A549 (cell line): Measurements from ENCODE around the gene PANX1. TPM values are rescaled to one million over a fixed set of nuclear protein-coding genes. Genes with fewer than 3 reads are reported as not detected.
"Not testable (repeated sequence)": the region's sequence is repeated elsewhere in the genome, so short reads cannot be mapped to it uniquely, and the experiment has no call there.

Source experiments
- ATAC-seq, 2 experiments: fragments of 200-7000 bp in 1 of 2; fragments of >200 bp in 1 of 2; cut with Nextera tagmentation in 1 of 2; cut with Tn5 transposase in 1 of 2; 3 replicates each; pipeline versions ENCODE4 v1.8.0 to v1.9.1; 2018 to 2020; ENCODE audit warnings: mild to moderate bottlenecking in 1 of 2, moderate library complexity in 1 of 2
- CTCF ChIA-PET: fragments of 300-600 bp; sonication (Branson Sonifier 250); formaldehyde crosslinking; extraction: SDS; loops from one replicate; lab custom pipeline; 2021; ENCODE audit warnings: antibody characterized with exemption, inconsistent platforms; lab: Yijun Ruan, JAX
- POLR2A ChIA-PET: fragments of 350-600 bp; formaldehyde crosslinking; extraction: SDS; loops from one replicate; lab custom pipeline; 2021; ENCODE audit warnings: antibody characterized with exemption, inconsistent platforms; lab: Yijun Ruan, JAX
- DNase-seq, 2 experiments: peaks; one replicate each; pipeline versions ENCODE4 v3.0.0 to v3.0.0-alpha.2; 2011 to 2016; ENCODE audit warnings: low read depth in 1 of 2, low spot score in 1 of 2
- FAIRE-seq: peaks from 2 replicates; lab custom pipeline; 2011; peaks lifted over from hg19 to GRCh38; lab: Jason Lieb, UNC
- H3K27ac ChIP-seq, 2 experiments: fragments of >200 bp; sonication (Bioruptor Twin); formaldehyde crosslinking; 3 replicates each; pipeline ENCODE4 v1.5.1; 2016 to 2017
- H3K4me1 ChIP-seq: fragments of >200 bp; sonication (Bioruptor Twin); formaldehyde crosslinking; 3 replicates; pipeline ENCODE4 v1.6.1; 2016
- H3K4me2 ChIP-seq: fragments of >200 bp; sonication (Bioruptor Twin); formaldehyde crosslinking; 3 replicates; pipeline ENCODE4 v1.6.1; 2016
- H3K4me3 ChIP-seq: fragments of >200 bp; sonication (Bioruptor Twin); formaldehyde crosslinking; 3 replicates; pipeline ENCODE4 v1.5.1; 2016
- H3K9me3 ChIP-seq: fragments of >200 bp; sonication (Bioruptor Twin); formaldehyde crosslinking; 3 replicates; pipeline ENCODE4 v1.6.1; 2016
- ATOH8 ChIP-seq: fragments of 250-450 bp; sonication (Bioruptor Pico); IDR thresholded peaks from 2 replicates; pipeline ENCODE4 v1.5.0; 2020; ENCODE audit warnings: low read depth, mild to moderate bottlenecking, moderate library complexity
- CBX8 ChIP-seq: fragments of 200-600 bp; sonication (generic); IDR thresholded peaks from 2 replicates; pipeline ENCODE4 v1.6.1; 2016
- CEBPB ChIP-seq, 2 experiments: fragments of >200 bp in 1 of 2; sonication (Bioruptor Twin) in 1 of 2; formaldehyde crosslinking in 1 of 2; IDR thresholded peaks; 2 replicates each; pipeline ENCODE4 v1.6.1; 2012 to 2016
- EHMT2 ChIP-seq: fragments of 200-600 bp; sonication (generic); IDR thresholded peaks from 2 replicates; pipeline ENCODE4 v1.6.1; 2016; ENCODE audit warnings: antibody characterized with exemption, low read depth, mild to moderate bottlenecking, moderate library complexity
- FOSL2 ChIP-seq, 2 experiments: fragments of 450-650 bp in 1 of 2; fragments of >200 bp in 1 of 2; sonication (Bioruptor Twin) in 1 of 2; formaldehyde crosslinking; IDR thresholded peaks; 2 replicates each; pipeline versions ENCODE4 v1.5.0 to v1.6.1; 2016 to 2020; ENCODE audit warnings: mild to moderate bottlenecking in 1 of 2, moderate library complexity in 1 of 2
- FOXS1 ChIP-seq: fragments of 250-450 bp; sonication (Bioruptor Pico); IDR thresholded peaks from 2 replicates; pipeline ENCODE4 v1.5.0; 2020; ENCODE audit warnings: mild to moderate bottlenecking, moderate library complexity
- HOXA7 ChIP-seq: fragments of 250-450 bp; sonication (Bioruptor Pico); IDR thresholded peaks from 2 replicates; pipeline ENCODE4 v1.5.0; 2020; ENCODE audit warnings: mild to moderate bottlenecking, moderate library complexity
- RAD21 ChIP-seq, 2 experiments: fragments of >200 bp in 1 of 2; sonication (Bioruptor Twin) in 1 of 2; formaldehyde crosslinking in 1 of 2; IDR thresholded peaks in 1 of 2; conservative IDR thresholded peaks in 1 of 2; 2 replicates in 1 of 2; 3 replicates in 1 of 2; pipeline ENCODE4 v1.6.1; 2012 to 2018; ENCODE audit warnings: inconsistent platforms in 1 of 2
- RARB ChIP-seq: fragments of 250-450 bp; sonication (Bioruptor Pico); IDR thresholded peaks from 2 replicates; pipeline ENCODE4 v1.8.0; 2021; ENCODE audit warnings: mild to moderate bottlenecking, moderate library complexity
- REST ChIP-seq: fragments of 200-600 bp; sonication (generic); IDR thresholded peaks from 2 replicates; pipeline ENCODE4 v1.6.1; 2016; ENCODE audit warnings: antibody characterized with exemption, mild to moderate bottlenecking, moderate library complexity
- RFX5 ChIP-seq: fragments of 450-650 bp; IDR thresholded peaks from 2 replicates; pipeline ENCODE4 v1.7.1; 2014; ENCODE audit warnings: antibody characterized with exemption, mild to moderate bottlenecking, moderate library complexity
- TFCP2L1 ChIP-seq: fragments of 250-450 bp; sonication (Bioruptor Pico); IDR thresholded peaks from 2 replicates; pipeline ENCODE4 v1.5.0; 2021; ENCODE audit warnings: mild to moderate bottlenecking
- TP53 ChIP-seq: fragments of 250-450 bp; sonication (Bioruptor Pico); IDR thresholded peaks from 2 replicates; pipeline ENCODE4 v1.5.0; 2021; ENCODE audit warnings: mild to moderate bottlenecking, moderate library complexity
- USF2 ChIP-seq: fragments of 450-650 bp; IDR thresholded peaks from 2 replicates; pipeline ENCODE4 v1.6.1; 2014; ENCODE audit warnings: antibody characterized with exemption
- ZNF302 ChIP-seq: fragments of 250-450 bp; sonication (Bioruptor Pico); IDR thresholded peaks from 2 replicates; pipeline ENCODE4 v1.9.0; 2021; ENCODE audit warnings: inconsistent platforms, mild to moderate bottlenecking, moderate library complexity
- ZSCAN20 ChIP-seq: fragments of 250-450 bp; sonication (Bioruptor Pico); IDR thresholded peaks from 2 replicates; pipeline ENCODE4 v1.8.0; 2022; ENCODE audit warnings: mild to moderate bottlenecking, moderate library complexity
- WGBS: methylation state at CpG from one replicate; pipeline ENCODE4 v1.1.6; 2017; ENCODE audit errors: missing lambda C conversion rate; 5-methylcytosine and 5-hydroxymethylcytosine counted together
- polyA plus RNA-seq, 4 experiments: library from polyadenylated mRNA; depleted of rRNA in 3 of 4; stranded (reverse); fragments of >200 nt; fragmentation: RNase III in 1 of 4; extraction: RNeasy Plus Mini Kit Qiagen cat#74134 plus additional on column Dnase treatment in 1 of 4; gene quantifications; 2 replicates in 3 of 4; 3 replicates in 1 of 4; pipeline ENCODE4 v1.2.3, GENCODE V29; 2011 to 2017
- TF ChIP-seq, protein P1 (sequence below): fragments of >200 bp; sonication (Bioruptor Twin); formaldehyde crosslinking; IDR thresholded peaks from 3 replicates; pipeline ENCODE4 v1.5.1; 2016
- TF ChIP-seq, protein P2 (sequence below): fragments of >200 bp; sonication (Bioruptor Twin); formaldehyde crosslinking; IDR thresholded peaks from 3 replicates; pipeline ENCODE4 v1.6.1; 2016

The PANX1 gene
- polyA plus RNA-seq, 2 of the 4 experiments (the other 2 are of a cell fraction) = 11.0 to 13.3 TPM

- TF ChIP-seq, protein P1, sequence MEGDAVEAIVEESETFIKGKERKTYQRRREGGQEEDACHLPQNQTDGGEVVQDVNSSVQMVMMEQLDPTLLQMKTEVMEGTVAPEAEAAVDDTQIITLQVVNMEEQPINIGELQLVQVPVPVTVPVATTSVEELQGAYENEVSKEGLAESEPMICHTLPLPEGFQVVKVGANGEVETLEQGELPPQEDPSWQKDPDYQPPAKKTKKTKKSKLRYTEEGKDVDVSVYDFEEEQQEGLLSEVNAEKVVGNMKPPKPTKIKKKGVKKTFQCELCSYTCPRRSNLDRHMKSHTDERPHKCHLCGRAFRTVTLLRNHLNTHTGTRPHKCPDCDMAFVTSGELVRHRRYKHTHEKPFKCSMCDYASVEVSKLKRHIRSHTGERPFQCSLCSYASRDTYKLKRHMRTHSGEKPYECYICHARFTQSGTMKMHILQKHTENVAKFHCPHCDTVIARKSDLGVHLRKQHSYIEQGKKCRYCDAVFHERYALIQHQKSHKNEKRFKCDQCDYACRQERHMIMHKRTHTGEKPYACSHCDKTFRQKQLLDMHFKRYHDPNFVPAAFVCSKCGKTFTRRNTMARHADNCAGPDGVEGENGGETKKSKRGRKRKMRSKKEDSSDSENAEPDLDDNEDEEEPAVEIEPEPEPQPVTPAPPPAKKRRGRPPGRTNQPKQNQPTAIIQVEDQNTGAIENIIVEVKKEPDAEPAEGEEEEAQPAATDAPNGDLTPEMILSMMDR = no peak
Measured at GRCh38 chr11:94154095-94154856, 25.6 kb downstream of the PANX1 start (continued).

DNA sequence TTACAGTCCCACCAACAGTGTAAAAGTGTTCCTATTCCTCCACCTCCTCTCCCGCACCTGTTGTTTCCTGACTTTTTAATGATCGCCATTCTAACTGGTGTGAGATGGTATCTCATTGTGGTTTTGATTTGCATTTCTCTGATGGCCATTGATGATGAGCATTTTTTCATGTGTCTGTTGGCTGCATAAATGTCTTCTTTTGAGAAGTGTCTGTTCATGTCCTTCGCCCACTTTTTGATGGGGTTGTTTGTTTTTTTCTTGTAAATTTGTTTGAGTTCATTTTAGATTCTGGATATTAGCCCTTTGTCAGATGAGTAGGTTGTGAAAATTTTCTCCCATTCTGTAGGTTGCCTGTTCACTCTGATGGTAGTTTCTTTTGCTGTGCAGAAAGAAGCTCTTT lies 28.7 kb downstream of the PANX1 start:
- CTCF ChIA-PET, H3K4me3 ChIP-seq, DNase-seq, H3K9me3 ChIP-seq, H3K4me2 ChIP-seq, FAIRE-seq, ATAC-seq, POLR2A ChIA-PET, H3K27ac ChIP-seq: not testable (repeated sequence)
- H3K4me1 ChIP-seq = peaks cover 23% of the 10 kb centered on the region
- 63% methylated on average over 3 of the region's 3 CpGs for WGBS

- Histone ChIP-seq H3K27ac (no peak overlapping the region), H3K4me2 (no peak overlapping the region), H3K4me1 (no peaks in the 10 kb centered on the region)
- no peak for FAIRE-seq
- POLR2A ChIA-PET = no interaction called here
- TF ChIP-seq TFCP2L1 = no peak
- no peak for TF ChIP-seq RARB (CRISPR knock-in tag)
- TF ChIP-seq, protein P1 = no peak
- TF ChIP-seq ZSCAN20 = no peak
- no peak for TF ChIP-seq FOXS1 (CRISPR knock-in tag)
- no peak for TF ChIP-seq RFX5
- TF ChIP-seq FOSL2 (IDR thresholded peaks at IDR 0.05) = no peak
- no peak for TF ChIP-seq FOSL2 (CRISPR knock-in tag; IDR thresholded peaks at IDR 0.05)
- TF ChIP-seq ZNF302 (CRISPR knock-in tag) = no peak
- no peak for TF ChIP-seq CBX8
- TF ChIP-seq, all 56 proteins: peak for 0
- CTCF ChIA-PET = no interaction called here
- Histone ChIP-seq H3K9me3 (no peaks in the 10 kb centered on the region), H3K4me3 (no peak overlapping the region)
- no peak for DNase-seq
- WGBS = 89% methylated on average over 1 of the region's 1 CpG
- ATAC-seq = no peak
Measured at GRCh38 chr11:94168882-94169281, 40.2 kb downstream of the PANX1 start.

GRCh38 chr11:94169516-94169915 lies 40.9 kb downstream of the PANX1 start:
- Histone ChIP-seq H3K4me2 (no peak overlapping the region), H3K9me3 (no peaks in the 10 kb centered on the region), H3K27ac (no peak overlapping the region), H3K4me3 (no peak overlapping the region), H3K4me1 (no peaks in the 10 kb centered on the region)
- POLR2A ChIA-PET = no interaction called here
- DNase-seq (no peak), FAIRE-seq (no peak), ATAC-seq (no peak)
- CTCF ChIA-PET = no interaction called here
- WGBS = 92% methylated on average over 4 of the region's 4 CpGs
- no peak for TF ChIP-seq USF2
- no peak for TF ChIP-seq CEBPB (IDR thresholded peaks at IDR 0.05)
- no peak for TF ChIP-seq RAD21 (conservative IDR thresholded peaks at IDR 0.05 in 1 of 2, IDR thresholded peaks at IDR 0.05 in 1 of 2)
- TF ChIP-seq TP53 = no peak
- TF ChIP-seq REST = no peak
- TF ChIP-seq ATOH8 (CRISPR knock-in tag) = no peak
- no peak for TF ChIP-seq HOXA7
- TF ChIP-seq, protein P2, sequence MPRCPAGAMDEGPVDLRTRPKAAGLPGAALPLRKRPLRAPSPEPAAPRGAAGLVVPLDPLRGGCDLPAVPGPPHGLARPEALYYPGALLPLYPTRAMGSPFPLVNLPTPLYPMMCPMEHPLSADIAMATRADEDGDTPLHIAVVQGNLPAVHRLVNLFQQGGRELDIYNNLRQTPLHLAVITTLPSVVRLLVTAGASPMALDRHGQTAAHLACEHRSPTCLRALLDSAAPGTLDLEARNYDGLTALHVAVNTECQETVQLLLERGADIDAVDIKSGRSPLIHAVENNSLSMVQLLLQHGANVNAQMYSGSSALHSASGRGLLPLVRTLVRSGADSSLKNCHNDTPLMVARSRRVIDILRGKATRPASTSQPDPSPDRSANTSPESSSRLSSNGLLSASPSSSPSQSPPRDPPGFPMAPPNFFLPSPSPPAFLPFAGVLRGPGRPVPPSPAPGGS = no peak
- TF ChIP-seq RFX5 = no peak
- TF ChIP-seq EHMT2 = no peak
